ENCODE measurements around the gene CHST11. TPM values are rescaled to one million over a fixed set of nuclear protein-coding genes. Genes with fewer than 3 reads are reported as not detected.

The CHST11 gene
- total RNA-seq, 1 donor from 2014 or later: 15.5 TPM

GRCh38 chr12:104603545-104603973 is 146.8 kb downstream of the CHST11 start:
- Mint-ChIP-seq H3K27me3 (no peaks in the 10 kb centered on the region), H3K4me1 (ENCODE audit: unreplicated experiment) (peaks cover 58% of the 10 kb centered on the region), H3K4me3 (peak overlapping the region; percentile 26), H3K36me3 (peaks cover 8% of the 10 kb centered on the region), H3K9me3 (no peaks in the 10 kb centered on the region), H3K27ac (peak overlapping the region; percentile 81)
- DNase-seq (ENCODE audit: extremely low spot score, unreplicated experiment): no peak
- no peak for TF ChIP-seq CTCF (conservative IDR thresholded peaks at IDR 0.05)

- no peak for TF ChIP-seq CTCF (conservative IDR thresholded peaks at IDR 0.05)
- Mint-ChIP-seq H3K4me3 (peak overlapping the region; percentile 26), H3K27me3 (no peaks in the 10 kb centered on the region), H3K9me3 (no peaks in the 10 kb centered on the region), H3K36me3 (peaks cover 8% of the 10 kb centered on the region), H3K4me1 (ENCODE audit: unreplicated experiment) (peaks cover 63% of the 10 kb centered on the region), H3K27ac (peak overlapping the region; percentile 81)
- DNase-seq (ENCODE audit: extremely low spot score, unreplicated experiment): no peak
Measured at GRCh38 chr12:104604070-104604994, 147.6 kb downstream of the CHST11 start.

GRCh38 chr12:104604995-104605675 is 148.4 kb downstream of the CHST11 start:
- DNase-seq (ENCODE audit: extremely low spot score, unreplicated experiment): no peak
- H3K9me3 Mint-ChIP-seq: no peaks in the 10 kb centered on the region
- no peaks in the 10 kb centered on the region for H3K27me3 Mint-ChIP-seq
- peak overlapping the region; percentile 75 for H3K4me3 Mint-ChIP-seq
- peaks cover 8% of the 10 kb centered on the region for H3K36me3 Mint-ChIP-seq
- H3K4me1 Mint-ChIP-seq (ENCODE audit: unreplicated experiment): peaks cover 60% of the 10 kb centered on the region
- peak overlapping the region; percentile 87 for H3K27ac Mint-ChIP-seq
- TF ChIP-seq CTCF (conservative IDR thresholded peaks at IDR 0.05): no peak

GRCh38 chr12:104605685-104606084 is 148.9 kb downstream of the CHST11 start:
- Mint-ChIP-seq H3K9me3 (no peaks in the 10 kb centered on the region), H3K4me3 (peak overlapping the region; percentile 75), H3K4me1 (ENCODE audit: unreplicated experiment) (peaks cover 59% of the 10 kb centered on the region), H3K27me3 (no peaks in the 10 kb centered on the region), H3K36me3 (peaks cover 8% of the 10 kb centered on the region), H3K27ac (peak overlapping the region; percentile 87)
- no peak for TF ChIP-seq CTCF (conservative IDR thresholded peaks at IDR 0.05)
- no peak for DNase-seq (ENCODE audit: extremely low spot score, unreplicated experiment)

- H3K4me3 Mint-ChIP-seq: peak overlapping the region; percentile 8
Measured at GRCh38 chr12:104608998-104609397, 152.2 kb downstream of the CHST11 start.

More at GRCh38 chr12:104608998-104609397, 152.2 kb downstream of the CHST11 start:
- H3K4me1 Mint-ChIP-seq (ENCODE audit: unreplicated experiment): peaks cover 41% of the 10 kb centered on the region
- H3K36me3 Mint-ChIP-seq: peaks cover 10% of the 10 kb centered on the region
- DNase-seq (ENCODE audit: extremely low spot score, unreplicated experiment): no peak
- TF ChIP-seq CTCF (conservative IDR thresholded peaks at IDR 0.05): no peak
- no peaks in the 10 kb centered on the region for H3K9me3 Mint-ChIP-seq
- H3K27ac Mint-ChIP-seq: peak overlapping the region; percentile 65
- H3K27me3 Mint-ChIP-seq: no peaks in the 10 kb centered on the region
